SK-N-SH treated with all-trans-retinoic acid at 6 μM for 48 hours (cell line): Measurements from ENCODE around the gene P2RY6.

Experiments
- BACH2 ChIP-seq: fragments of 250-450 bp; sonication (Bioruptor Pico); IDR thresholded peaks from 2 replicates; pipeline ENCODE4 v1.9.0; 2021; ENCODE audit warnings: mild to moderate bottlenecking, borderline replicate concordance
- CSDC2 ChIP-seq: fragments of 250-450 bp; sonication (Bioruptor Pico); IDR thresholded peaks from 2 replicates; pipeline ENCODE4 v1.5.0; 2020; ENCODE audit warnings: mild to moderate bottlenecking, moderate library complexity
- RARB ChIP-seq: fragments of 250-450 bp; sonication (Bioruptor Pico); IDR thresholded peaks from 2 replicates; pipeline ENCODE4 v1.8.0; 2021; ENCODE audit warnings: mild to moderate bottlenecking, moderate library complexity
- ZFP3 ChIP-seq: fragments of 250-450 bp; sonication (Bioruptor Pico); IDR thresholded peaks from 2 replicates; pipeline ENCODE4 v1.5.0; 2020; ENCODE audit warnings: mild to moderate bottlenecking, moderate library complexity

- TF ChIP-seq BACH2 (CRISPR knock-in tag) = no peak
- no peak for TF ChIP-seq RARB (CRISPR knock-in tag)
- no peak for TF ChIP-seq ZFP3 (CRISPR knock-in tag)
- no peak for TF ChIP-seq CSDC2
These were observed 68.0 kb downstream of the P2RY6 start for GRCh38 chr11:73340164-73340563.
